CD14-positive monocyte (primary cell): ENCODE data around the gene MGAT5. TPM values are rescaled to one million over a fixed set of nuclear protein-coding genes. Genes with fewer than 3 reads are reported as not detected.

Source experiments
- DNase-seq, 3 donors: peaks; one replicate each; pipeline ENCODE4 v3.0.0-alpha.2; 2011 to 2022
- H2AFZ ChIP-seq: 2 replicates; pipeline ENCODE4 v1.6.0; 2012; ENCODE audit warnings: mild to moderate bottlenecking, low read depth, low read length, inconsistent platforms; ENCODE audit not compliant: insufficient read depth, poor library complexity, severe bottlenecking
- H3K27ac ChIP-seq, 2 donors: 1 replicate in 1 of 2; 2 replicates in 1 of 2; pipeline ENCODE4 v1.5.1; 2012 to 2013; ENCODE audit warnings: low read length in 2 of 2, control low read depth in 1 of 2, inconsistent platforms in 1 of 2, low read depth in 1 of 2, mild to moderate bottlenecking in 1 of 2
- H3K27me3 ChIP-seq, 2 donors: one replicate each; pipeline versions ENCODE4 v1.6.0 to v1.6.1; 2011 to 2013; ENCODE audit warnings: low read length in 2 of 2; ENCODE audit not compliant: control insufficient read depth in 2 of 2, insufficient read depth in 2 of 2
- H3K36me3 ChIP-seq, 2 donors: replicated peaks in 1 of 2; 1 replicate in 1 of 2; 2 replicates in 1 of 2; pipeline versions ENCODE4 v1.5.1 to v1.6.1; 2012 to 2013; ENCODE audit warnings: low read length in 2 of 2, control low read depth in 1 of 2, inconsistent platforms in 1 of 2, mild to moderate bottlenecking in 1 of 2; ENCODE audit not compliant: insufficient read depth in 2 of 2, control insufficient read depth in 1 of 2
- H3K4me1 ChIP-seq, 2 donors: 1 replicate in 1 of 2; 2 replicates in 1 of 2; pipeline versions ENCODE4 v1.5.1 to v1.6.1; 2012 to 2013; ENCODE audit warnings: low read length in 2 of 2, control low read depth in 1 of 2, inconsistent platforms in 1 of 2, mild to moderate bottlenecking in 1 of 2, moderate library complexity in 1 of 2; ENCODE audit not compliant: insufficient read depth in 2 of 2, control insufficient read depth in 1 of 2
- H3K4me2 ChIP-seq: replicated peaks from 2 replicates; pipeline ENCODE3; 2012; ENCODE audit warnings: low read length, moderate library complexity, mild to moderate bottlenecking; ENCODE audit not compliant: poor library complexity, severe bottlenecking; ENCODE audit errors: extremely low read depth
- H3K4me3 ChIP-seq, 3 experiments: fragments of 200-600 bp in 1 of 3; sonication (generic) in 1 of 3; replicated peaks in 1 of 3; 1 replicate in 2 of 3; 2 replicates in 1 of 3; pipeline ENCODE4 v1.5.1; 2011 to 2013; ENCODE audit warnings: low read length in 3 of 3, mild to moderate bottlenecking in 3 of 3, control low read depth in 2 of 3, low read depth in 2 of 3, inconsistent platforms in 1 of 3, moderate library complexity in 1 of 3
- H3K79me2 ChIP-seq: 2 replicates; pipeline ENCODE4 v1.6.0; 2012; ENCODE audit warnings: mild to moderate bottlenecking, control low read depth, inconsistent platforms, low read length, moderate library complexity; ENCODE audit not compliant: insufficient read depth
- H3K9ac ChIP-seq: 2 replicates; pipeline ENCODE4 v1.6.0; 2017; ENCODE audit warnings: low read length, mild to moderate bottlenecking; ENCODE audit not compliant: insufficient read depth, poor library complexity, severe bottlenecking
- H3K9me3 ChIP-seq, 2 donors: replicated peaks in 1 of 2; 1 replicate in 1 of 2; 2 replicates in 1 of 2; pipeline versions ENCODE4 v1.5.1 to v1.6.1; 2012 to 2013; ENCODE audit warnings: low read length in 2 of 2, control low read depth in 1 of 2; ENCODE audit not compliant: control insufficient read depth in 1 of 2, insufficient read depth in 1 of 2
- H4K20me1 ChIP-seq: 2 replicates; pipeline ENCODE4 v1.6.0; 2012; ENCODE audit warnings: mild to moderate bottlenecking, low read length, control low read depth, moderate library complexity; ENCODE audit not compliant: insufficient read depth
- H3K27ac Mint-ChIP-seq, 7 donors: one replicate each; pipeline ENCODE4 v1.8.0; 2020; ENCODE audit warnings: mild to moderate bottlenecking in 7 of 7, mixed read lengths in 7 of 7, moderate library complexity in 6 of 7, inconsistent platforms in 2 of 7
- H3K27me3 Mint-ChIP-seq, 3 donors: one replicate each; pipeline ENCODE4 v1.8.0; 2021 to 2022; ENCODE audit warnings: low read depth in 3 of 3, mild to moderate bottlenecking in 3 of 3, mixed read lengths in 3 of 3, moderate library complexity in 3 of 3, inconsistent platforms in 1 of 3
- H3K36me3 Mint-ChIP-seq, 2 donors: one replicate each; pipeline ENCODE4 v1.8.0; 2020; ENCODE audit warnings: mixed read lengths in 2 of 2, inconsistent platforms in 1 of 2, mild to moderate bottlenecking in 1 of 2
- H3K4me1 Mint-ChIP-seq: one replicate; pipeline ENCODE4 v1.8.0; 2020; ENCODE audit warnings: mild to moderate bottlenecking, mixed read lengths
- H3K4me3 Mint-ChIP-seq, 2 donors: one replicate each; pipeline ENCODE4 v1.8.0; 2020; ENCODE audit warnings: mild to moderate bottlenecking in 2 of 2, mixed read lengths in 2 of 2, moderate library complexity in 1 of 2
- H3K9me3 Mint-ChIP-seq, 7 donors: one replicate each; pipeline ENCODE4 v1.8.0; 2020 to 2022; ENCODE audit warnings: mixed read lengths in 7 of 7, mild to moderate bottlenecking in 6 of 7, moderate library complexity in 6 of 7, inconsistent platforms in 2 of 7
- WGBS: methylation state at CpG from one replicate; pipeline ENCODE4 v1.1.5; 2013; ENCODE audit warnings: missing lambda C conversion rate; ENCODE audit not compliant: insufficient coverage; 5-methylcytosine and 5-hydroxymethylcytosine counted together
- intact Hi-C, 2 donors: fragments of 100-400 bp; cut with micrococcal nuclease; formaldehyde crosslinking; loops; one replicate each; pipeline versions ENCODE4 v1.15.0 to v1.15.1; 2023
- polyA plus RNA-seq, 3 donors: library from polyadenylated mRNA; depleted of rRNA in 1 of 3; unstranded in 2 of 3; stranded (reverse) in 1 of 3; fragments of 300-500 nt in 2 of 3; fragments of >200 nt in 1 of 3; fragmentation: Illumina TruSeq in 2 of 3; gene quantifications; 1 replicate in 2 of 3; 2 replicates in 1 of 3; pipeline ENCODE4 v1.2.3, GENCODE V29; 2012 to 2021
- TF ChIP-seq, protein P1 (sequence below): fragments of 200-600 bp; IDR thresholded peaks from one replicate; pipeline ENCODE4 v1.8.0; 2022; ENCODE audit warnings: antibody characterized with exemption, mild to moderate bottlenecking

The MGAT5 gene
- polyA plus RNA-seq, 3 donors = 1.9 to 6.6 (median 2.4) TPM

DNA sequence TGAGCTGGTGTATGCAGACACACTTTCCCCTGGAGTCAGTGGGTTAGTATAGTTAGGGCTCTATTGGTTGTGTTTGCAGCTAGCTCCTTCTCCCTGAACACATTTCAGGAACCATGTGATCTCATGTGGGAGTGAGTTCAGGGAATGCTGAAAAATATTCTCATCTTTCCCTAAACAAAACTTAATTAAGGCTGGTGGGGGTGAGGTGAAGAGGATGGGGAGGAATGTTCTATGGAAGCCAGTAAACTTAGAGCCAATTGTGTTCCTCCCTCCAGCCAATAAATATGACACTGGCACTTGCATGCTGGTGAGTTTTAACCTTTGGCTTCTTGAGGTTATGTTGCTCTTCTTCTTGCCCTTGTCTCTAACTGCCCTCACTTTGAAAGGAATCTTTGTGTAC is 952 bp downstream of the MGAT5 start:
- peaks cover 0 to 2% (median 0%) of the 10 kb centered on the region in 3 donors for H3K27me3 Mint-ChIP-seq
- no peak overlapping the region for H3K27ac ChIP-seq
- peaks cover 44% of the 10 kb centered on the region for H3K4me1 Mint-ChIP-seq
- H3K27ac Mint-ChIP-seq = peak overlapping the region in 1 of 7 donors; percentile 32
- H4K20me1 ChIP-seq = peaks cover 23% of the 10 kb centered on the region
- intact Hi-C loops = no loop called here
- H3K4me2 ChIP-seq = no peak overlapping the region
- no peaks in the 10 kb centered on the region for H3K9me3 ChIP-seq
- peaks cover 18% of the 10 kb centered on the region in 2 donors for H3K36me3 Mint-ChIP-seq
- H2AFZ ChIP-seq = no peak overlapping the region
- H3K27me3 ChIP-seq = no peaks in the 10 kb centered on the region
- no peak for DNase-seq
- no peak overlapping the region for H3K4me3 ChIP-seq
- H3K79me2 ChIP-seq = peaks cover 7% of the 10 kb centered on the region
- H3K4me1 ChIP-seq = peaks cover 9 to 10% of the 10 kb centered on the region in 2 donors
- no peak overlapping the region for H3K4me3 Mint-ChIP-seq
- no peaks in the 10 kb centered on the region for H3K9me3 Mint-ChIP-seq
- peaks cover 5 to 7% of the 10 kb centered on the region in 2 donors for H3K36me3 ChIP-seq
- no peak overlapping the region for H3K9ac ChIP-seq
- TF ChIP-seq, protein P1, sequence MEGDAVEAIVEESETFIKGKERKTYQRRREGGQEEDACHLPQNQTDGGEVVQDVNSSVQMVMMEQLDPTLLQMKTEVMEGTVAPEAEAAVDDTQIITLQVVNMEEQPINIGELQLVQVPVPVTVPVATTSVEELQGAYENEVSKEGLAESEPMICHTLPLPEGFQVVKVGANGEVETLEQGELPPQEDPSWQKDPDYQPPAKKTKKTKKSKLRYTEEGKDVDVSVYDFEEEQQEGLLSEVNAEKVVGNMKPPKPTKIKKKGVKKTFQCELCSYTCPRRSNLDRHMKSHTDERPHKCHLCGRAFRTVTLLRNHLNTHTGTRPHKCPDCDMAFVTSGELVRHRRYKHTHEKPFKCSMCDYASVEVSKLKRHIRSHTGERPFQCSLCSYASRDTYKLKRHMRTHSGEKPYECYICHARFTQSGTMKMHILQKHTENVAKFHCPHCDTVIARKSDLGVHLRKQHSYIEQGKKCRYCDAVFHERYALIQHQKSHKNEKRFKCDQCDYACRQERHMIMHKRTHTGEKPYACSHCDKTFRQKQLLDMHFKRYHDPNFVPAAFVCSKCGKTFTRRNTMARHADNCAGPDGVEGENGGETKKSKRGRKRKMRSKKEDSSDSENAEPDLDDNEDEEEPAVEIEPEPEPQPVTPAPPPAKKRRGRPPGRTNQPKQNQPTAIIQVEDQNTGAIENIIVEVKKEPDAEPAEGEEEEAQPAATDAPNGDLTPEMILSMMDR = no peak

DNA sequence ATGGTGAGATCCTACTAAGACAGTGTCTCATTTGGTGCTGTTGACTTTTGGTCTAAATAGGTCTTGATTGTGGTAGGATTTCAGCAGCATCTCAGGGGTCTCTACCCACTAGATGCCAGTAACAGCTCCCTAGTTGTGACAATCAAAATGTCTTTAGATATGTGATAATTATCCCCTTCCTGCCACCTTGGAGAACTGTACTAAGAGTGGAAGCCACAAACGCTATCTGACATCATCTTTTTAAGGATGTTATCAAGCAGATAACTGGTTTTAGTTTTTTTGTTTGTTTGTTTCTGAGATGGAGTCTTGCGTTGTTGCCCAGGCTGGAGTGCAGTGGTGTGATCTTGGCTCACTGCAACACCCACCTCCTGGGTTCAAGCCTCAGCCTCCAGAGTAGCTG is 3.1 kb downstream of the MGAT5 start:
- H3K4me1 ChIP-seq = no peaks in the 10 kb centered on the region
- H3K36me3 Mint-ChIP-seq = peaks cover 18% of the 10 kb centered on the region in 2 donors
- H3K9me3 Mint-ChIP-seq = no peaks in the 10 kb centered on the region
- H3K27me3 Mint-ChIP-seq = peaks cover 0 to 2% (median 0%) of the 10 kb centered on the region in 3 donors
- no peak for DNase-seq
- H4K20me1 ChIP-seq = peaks cover 26% of the 10 kb centered on the region
- peaks cover 41% of the 10 kb centered on the region for H3K4me1 Mint-ChIP-seq
- peak overlapping the region in 1 of 7 donors; percentile 7 for H3K27ac Mint-ChIP-seq
- no peak overlapping the region for H2AFZ ChIP-seq
- H3K4me2 ChIP-seq = no peak overlapping the region
- intact Hi-C loops = no loop called here
- TF ChIP-seq, protein P1 = no peak
- no peaks in the 10 kb centered on the region for H3K9me3 ChIP-seq
- WGBS = 100% methylated on average over 2 of the region's 2 CpGs
- no peak overlapping the region for H3K9ac ChIP-seq
- no peak overlapping the region for H3K4me3 ChIP-seq
- H3K4me3 Mint-ChIP-seq = no peak overlapping the region
- H3K27me3 ChIP-seq = no peaks in the 10 kb centered on the region
- peaks cover 1% of the 10 kb centered on the region for H3K79me2 ChIP-seq
- peaks cover 5 to 7% of the 10 kb centered on the region in 2 donors for H3K36me3 ChIP-seq
- no peak overlapping the region for H3K27ac ChIP-seq
